Ovary (tissue), 9 donors: ENCODE data around the gene CALR. TPM values are rescaled to one million over a fixed set of nuclear protein-coding genes. Genes with fewer than 3 reads are reported as not detected.
"Not testable (repeated sequence)": the region's sequence is repeated elsewhere in the genome, so short reads cannot be mapped to it uniquely, and the experiment has no call there.

ENCODE experiments used
- DNase-seq, 5 donors: peaks; one replicate each; pipeline ENCODE4 v3.0.0-alpha.2; 2019 to 2020
- H3K27ac ChIP-seq, 2 donors: fragments of 200-600 bp; one replicate each; pipeline versions ENCODE4 v1.5.1 to v1.8.0; 2019 to 2022
- H3K27me3 ChIP-seq: fragments of 200-600 bp; one replicate; pipeline ENCODE4 v1.8.0; 2022
- H3K36me3 ChIP-seq: fragments of 200-600 bp; sonication (generic); one replicate; pipeline ENCODE4 v1.5.1; 2019
- H3K4me1 ChIP-seq: one replicate; pipeline ENCODE4 v1.8.1; 2013; ENCODE audit warnings: mild to moderate bottlenecking, moderate library complexity; ENCODE audit not compliant: insufficient read depth
- H3K4me3 ChIP-seq: fragments of 200-600 bp; sonication (generic); one replicate; pipeline ENCODE4 v1.5.1; 2017
- H3K9me3 ChIP-seq, 2 donors: fragments of 200-600 bp in 1 of 2; sonication (generic) in 1 of 2; one replicate each; pipeline versions ENCODE4 v1.5.1 to v1.8.1; 2013 to 2019; ENCODE audit warnings: mild to moderate bottlenecking in 1 of 2, moderate library complexity in 1 of 2
- EP300 ChIP-seq: sonication (generic); formaldehyde crosslinking; IDR thresholded peaks from one replicate; pipeline ENCODE4 v1.6.1; 2017; ENCODE audit warnings: antibody characterized with exemption
- POLR2A ChIP-seq: fragments of 450-650 bp; IDR thresholded peaks from one replicate; pipeline ENCODE4 v1.6.1; 2017; ENCODE audit warnings: antibody characterized with exemption, mild to moderate bottlenecking, moderate library complexity
- WGBS, 3 donors: extraction: QIAGEN DNeasy Blood & Tissue Kit in 1 of 3; methylation state at CpG; one replicate each; pipeline versions ENCODE4 v1.1.5 to v1.1.7; 2013 to 2017; 5-methylcytosine and 5-hydroxymethylcytosine counted together
- intact Hi-C, 4 donors: fragments of 100-400 bp; cut with DNase I; formaldehyde crosslinking; loops; one replicate each; pipeline versions ENCODE4 v1.11.0 to v1.15.1; 2022 to 2023
- polyA plus RNA-seq, 2 donors: library from polyadenylated mRNA; stranded (reverse); fragments of 200-250 nt in 1 of 2; fragments of 350-450 nt in 1 of 2; fragmentation: Illumina TruSeq in 1 of 2; extraction: RNeasy Lipid Tissue Mini Kit (QIAGEN cat#74804) in 1 of 2; gene quantifications; one replicate each; pipeline ENCODE4 v1.2.3, GENCODE V29; 2013 to 2014
- total RNA-seq, 7 donors: library from RNA; depleted of rRNA in 2 of 7; stranded (reverse); fragments of >200 nt in 2 of 7; fragmentation: NEBNext Ultra II Directional in 3 of 7; extraction: Animal tissue kit (Norgen Biotek cat#: 25700) in 3 of 7; gene quantifications; one replicate each; pipeline versions ENCODE4 v1.1.0 to v1.2.4, GENCODE V29; 2016 to 2023
- TF ChIP-seq, protein P1 (sequence below), 3 donors: fragments of 450-650 bp in 2 of 3; fragments of 200-600 bp in 1 of 3; IDR thresholded peaks; one replicate each; pipeline versions ENCODE4 v1.5.1 to v1.8.0; 2016 to 2022; ENCODE audit warnings: antibody characterized with exemption in 3 of 3, mild to moderate bottlenecking in 1 of 3
- donor health status: DM: no; HTN: no; CAD: no; lungs with moderate emphysema.
- donor health status: DM: no; HTN: no; CAD: no.
- donor health status: Bipolar disorder and iron deficiency.
- donor health status: DM: yes; HTN: yes; CAD: no.
- donor health status: DM: no; HTN: no; CAD: no.
- donor health status: DM: yes; HTN: yes; CAD: no.

The CALR gene
- total and polyA plus RNA-seq, 9 donors: 211 to 1,094 (median 450) TPM

DNA sequence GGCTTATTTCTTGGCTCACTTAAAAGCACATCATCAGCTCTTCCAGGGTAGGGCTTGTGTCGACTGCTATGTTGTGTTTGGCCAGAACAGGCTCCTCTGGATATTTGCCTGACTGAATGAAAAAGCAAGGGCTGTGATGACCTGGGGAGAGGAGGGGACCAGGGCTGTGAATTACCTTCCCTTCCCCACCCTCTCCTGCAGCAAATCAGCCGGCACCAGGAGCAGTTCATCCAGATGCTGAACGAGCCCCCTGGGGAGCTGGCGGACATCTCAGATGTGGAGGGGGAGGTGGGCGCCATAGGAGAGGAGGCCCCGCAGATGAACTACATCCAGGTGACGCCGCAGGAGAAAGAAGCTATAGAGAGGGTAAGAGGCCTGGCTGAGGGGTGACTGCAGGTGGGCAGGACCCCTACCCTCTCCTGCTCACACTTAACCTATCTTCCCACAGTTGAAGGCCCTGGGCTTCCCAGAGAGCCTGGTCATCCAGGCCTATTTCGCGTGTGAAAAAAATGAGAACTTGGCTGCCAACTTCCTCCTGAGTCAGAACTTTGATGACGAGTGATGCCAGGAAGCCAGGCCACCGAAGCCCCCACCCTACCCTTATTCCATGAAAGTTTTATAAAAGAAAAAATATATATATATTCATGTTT lies 14.2 kb downstream of the CALR start:
- DNase-seq: no peak
- no peaks in the 10 kb centered on the region for H3K27me3 ChIP-seq
- H3K4me3 ChIP-seq: no peak overlapping the region
- intact Hi-C loops: no loop called here
- peak overlapping the region in 1 of 2 donors; percentile 11 for H3K27ac ChIP-seq
- H3K36me3 ChIP-seq: no peaks in the 10 kb centered on the region
- TF ChIP-seq POLR2A: no peak
- TF ChIP-seq, protein P1, sequence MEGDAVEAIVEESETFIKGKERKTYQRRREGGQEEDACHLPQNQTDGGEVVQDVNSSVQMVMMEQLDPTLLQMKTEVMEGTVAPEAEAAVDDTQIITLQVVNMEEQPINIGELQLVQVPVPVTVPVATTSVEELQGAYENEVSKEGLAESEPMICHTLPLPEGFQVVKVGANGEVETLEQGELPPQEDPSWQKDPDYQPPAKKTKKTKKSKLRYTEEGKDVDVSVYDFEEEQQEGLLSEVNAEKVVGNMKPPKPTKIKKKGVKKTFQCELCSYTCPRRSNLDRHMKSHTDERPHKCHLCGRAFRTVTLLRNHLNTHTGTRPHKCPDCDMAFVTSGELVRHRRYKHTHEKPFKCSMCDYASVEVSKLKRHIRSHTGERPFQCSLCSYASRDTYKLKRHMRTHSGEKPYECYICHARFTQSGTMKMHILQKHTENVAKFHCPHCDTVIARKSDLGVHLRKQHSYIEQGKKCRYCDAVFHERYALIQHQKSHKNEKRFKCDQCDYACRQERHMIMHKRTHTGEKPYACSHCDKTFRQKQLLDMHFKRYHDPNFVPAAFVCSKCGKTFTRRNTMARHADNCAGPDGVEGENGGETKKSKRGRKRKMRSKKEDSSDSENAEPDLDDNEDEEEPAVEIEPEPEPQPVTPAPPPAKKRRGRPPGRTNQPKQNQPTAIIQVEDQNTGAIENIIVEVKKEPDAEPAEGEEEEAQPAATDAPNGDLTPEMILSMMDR (IDR thresholded peaks at IDR 0.05): no peak
- TF ChIP-seq EP300: no peak
- WGBS, 3 donors: 37 to 40% (median 40%) methylated on average over 12 of the region's 12 CpGs
- H3K4me1 ChIP-seq: peaks cover 5% of the 10 kb centered on the region
- no peaks in the 10 kb centered on the region for H3K9me3 ChIP-seq

DNA sequence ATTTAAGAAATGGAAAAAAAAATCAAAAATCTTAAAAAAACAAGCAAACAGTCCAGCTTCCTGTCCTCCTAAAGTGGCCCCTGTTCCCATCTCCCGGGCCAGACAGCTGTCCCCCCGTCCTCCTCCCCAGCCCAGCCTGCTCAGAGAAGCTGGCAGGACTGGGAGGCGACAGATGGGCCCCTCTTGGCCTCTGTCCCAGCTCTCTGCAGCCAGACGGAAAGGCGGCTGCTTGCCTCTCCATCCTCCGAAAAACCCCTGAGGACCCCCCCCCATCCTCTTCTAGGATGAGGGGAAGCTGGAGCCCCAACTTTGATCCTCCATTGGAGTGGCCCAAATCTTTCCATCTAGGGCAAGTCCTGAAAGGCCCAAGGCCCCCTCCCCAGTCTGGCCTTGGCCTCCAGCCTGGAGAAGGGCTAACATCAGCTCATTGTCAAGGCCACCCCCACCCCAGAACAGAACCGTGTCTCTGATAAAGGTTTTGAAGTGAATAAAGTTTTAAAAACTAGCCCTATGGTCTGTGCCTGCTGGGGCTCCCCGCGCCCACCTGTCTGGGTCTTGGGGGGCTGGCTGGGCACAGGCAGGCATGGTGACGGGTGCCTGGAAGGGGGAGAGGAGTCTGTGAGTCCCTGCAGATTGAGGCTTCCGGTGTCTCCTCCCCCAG lies 14.9 kb downstream of the CALR start:
- TF ChIP-seq EP300 (no peak), POLR2A (no peak)
- TF ChIP-seq, protein P1 (IDR thresholded peaks at IDR 0.05): no peak
- no peaks in the 10 kb centered on the region for H3K9me3 ChIP-seq
- H3K4me3 ChIP-seq: no peak overlapping the region
- intact Hi-C loops: no loop called here
- H3K36me3 ChIP-seq: no peaks in the 10 kb centered on the region
- WGBS, 3 donors: 16 to 28% (median 17%) methylated on average over 11 of the region's 11 CpGs
- peak in 2 of 5 donors; percentile 45 to 49 for DNase-seq
- H3K27me3 ChIP-seq: no peaks in the 10 kb centered on the region
- peaks cover 5% of the 10 kb centered on the region for H3K4me1 ChIP-seq
- peak overlapping the region in 1 of 2 donors; percentile 27 for H3K27ac ChIP-seq

DNA sequence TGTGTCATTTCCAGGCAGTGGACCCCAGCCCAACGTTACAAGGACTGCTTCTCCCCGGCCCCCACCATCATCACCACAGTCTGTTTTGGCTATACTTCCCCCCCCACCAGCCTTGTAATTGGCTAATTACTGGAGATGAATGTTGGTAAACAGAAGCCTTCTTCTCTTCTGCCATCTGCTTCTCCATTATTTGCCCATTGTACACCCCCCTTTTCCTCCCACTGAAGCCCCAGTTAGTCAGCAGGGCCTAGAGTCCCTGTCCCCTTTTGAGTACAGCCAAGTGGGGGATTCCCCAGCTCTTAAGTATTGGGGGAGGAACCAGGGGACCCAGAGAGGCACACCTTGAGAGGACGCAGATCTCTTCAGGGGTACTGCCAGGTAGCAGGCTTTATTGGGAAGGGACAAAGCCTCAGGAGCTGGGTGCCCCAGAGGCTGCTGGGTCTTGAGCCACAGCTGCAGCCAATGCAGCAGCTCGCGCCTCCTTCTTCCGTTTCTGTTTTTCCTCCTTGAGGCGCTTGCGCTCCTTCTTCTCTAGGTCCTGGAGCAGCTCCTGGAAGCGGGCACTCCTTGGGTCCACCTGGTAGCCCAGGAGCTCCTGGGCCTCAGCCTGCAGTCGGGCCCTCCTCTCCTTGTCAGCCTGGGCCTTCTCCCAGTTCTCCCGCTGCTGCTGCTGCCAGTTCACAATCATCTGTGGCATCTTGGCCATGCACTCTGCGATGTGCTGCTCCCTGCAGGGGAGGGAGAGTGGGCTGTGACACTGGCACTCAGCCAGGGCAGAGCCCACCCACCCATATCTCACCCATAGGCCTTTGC lies 15.6 kb downstream of the CALR start:
- no peak overlapping the region for H3K4me3 ChIP-seq
- H3K27me3 ChIP-seq: no peaks in the 10 kb centered on the region
- 48 to 55% (median 49%) methylated on average over 12 of the region's 12 CpGs for WGBS, 3 donors
- no peaks in the 10 kb centered on the region for H3K9me3 ChIP-seq
- TF ChIP-seq, protein P1 (IDR thresholded peaks at IDR 0.05): no peak
- TF ChIP-seq POLR2A (no peak), EP300 (no peak)
- intact Hi-C loops: no loop called here
- no peak for DNase-seq
- peaks cover 5% of the 10 kb centered on the region for H3K4me1 ChIP-seq
- peak overlapping the region in 1 of 2 donors; percentile 27 for H3K27ac ChIP-seq
- no peaks in the 10 kb centered on the region for H3K36me3 ChIP-seq

DNA sequence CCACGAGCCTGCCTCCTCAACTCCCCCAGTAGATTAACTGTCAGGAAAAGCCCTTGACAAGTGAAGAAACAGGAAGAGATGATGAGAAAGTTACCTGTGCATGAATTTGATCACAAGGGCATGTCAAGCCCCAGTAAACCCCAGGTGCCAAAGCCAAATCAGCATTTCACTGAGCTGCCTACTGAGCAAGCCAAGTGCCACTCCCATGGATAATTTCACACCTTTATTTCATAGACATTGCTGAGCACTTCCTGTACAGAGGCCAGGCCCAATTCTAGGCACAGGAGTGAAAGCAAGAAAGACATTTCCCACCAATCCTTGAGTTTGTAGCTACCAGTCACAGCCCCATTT lies 16.2 kb downstream of the CALR start:
- Histone ChIP-seq H3K4me3 (no peak overlapping the region), H3K27me3 (no peaks in the 10 kb centered on the region), H3K36me3 (no peaks in the 10 kb centered on the region), H3K9me3 (no peaks in the 10 kb centered on the region), H3K4me1 (peaks cover 5% of the 10 kb centered on the region), H3K27ac (no peak overlapping the region)
- WGBS, 3 donors: 7 to 24% (median 12%) methylated on average over 1 of the region's 1 CpG
- intact Hi-C loops: no loop called here
- no peak for DNase-seq
- no peak for TF ChIP-seq EP300
- no peak for TF ChIP-seq POLR2A
- TF ChIP-seq, protein P1 (IDR thresholded peaks at IDR 0.05): no peak

DNA sequence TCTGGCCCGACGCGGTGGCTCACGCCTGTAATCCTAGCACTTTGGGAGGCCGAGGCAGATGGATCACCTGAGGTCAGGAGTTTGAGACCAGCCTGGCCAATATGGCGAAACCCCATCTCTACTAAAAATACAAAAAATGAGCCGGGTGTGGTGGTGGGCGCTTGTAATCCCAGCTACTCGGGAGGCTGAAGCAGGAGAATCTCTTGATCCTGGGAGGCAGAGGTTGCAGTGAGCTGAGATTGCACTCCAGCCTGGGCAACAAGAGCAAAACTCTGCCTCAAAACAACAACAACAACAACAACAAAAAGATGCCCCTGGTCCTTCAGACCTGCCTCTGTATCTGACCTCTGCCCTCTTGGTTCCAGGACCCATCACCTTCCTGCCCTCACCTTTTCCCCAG lies 17.2 kb downstream of the CALR start:
- H3K27me3 ChIP-seq, H3K36me3 ChIP-seq, H3K27ac ChIP-seq, H3K9me3 ChIP-seq, H3K4me1 ChIP-seq, H3K4me3 ChIP-seq, intact Hi-C loops, DNase-seq: not testable (repeated sequence)
- 81 to 88% (median 87%) methylated on average over 9 of the region's 9 CpGs for WGBS, 3 donors
